OCI-LY7 (cell line): ENCODE data around the gene RAB3C. TPM values are rescaled to one million over a fixed set of nuclear protein-coding genes. Genes with fewer than 3 reads are reported as not detected.

Experiments
- BruUV-seq: library from RNA; stranded (reverse); fragments of 400-500 nt; replicated peaks from 2 replicates; lab custom pipeline; 2021; lab: Mats Ljungman, UMichigan
- CTCF ChIA-PET: fragments of 300-600 bp; sonication (Branson Sonifier 250); formaldehyde crosslinking; loops from one replicate; lab custom pipeline; 2022; ENCODE audit warnings: antibody characterized with exemption; ENCODE audit not compliant: unreplicated experiment; lab: Charles Lee
- POLR2A ChIA-PET: fragments of 300-600 bp; sonication (Branson Sonifier 250); formaldehyde crosslinking; loops from one replicate; lab custom pipeline; 2022; ENCODE audit warnings: antibody characterized with exemption; lab: Charles Lee
- DNase-seq: peaks from one replicate; pipeline ENCODE4 v3.0.0-alpha.2; 2015; ENCODE audit warnings: low spot score
- H2AFZ ChIP-seq: fragments of 200-600 bp; sonication (generic), shearing (Covaris generic); 2 replicates; pipeline ENCODE4 v1.6.1; 2014; ENCODE audit warnings: mild to moderate bottlenecking, antibody characterized with exemption, low read length, moderate library complexity
- H3K27ac ChIP-seq: fragments of 200-600 bp; sonication (generic); 2 replicates; pipeline ENCODE4 v1.5.1; 2014; ENCODE audit warnings: mixed run types, low read depth, mild to moderate bottlenecking, moderate library complexity, low read length, inconsistent platforms; ENCODE audit not compliant: poor library complexity, severe bottlenecking
- H3K36me3 ChIP-seq: fragments of 200-600 bp; sonication (generic); 2 replicates; pipeline ENCODE4 v1.6.1; 2014; ENCODE audit warnings: mild to moderate bottlenecking, antibody characterized with exemption, low read length, moderate library complexity, mixed read lengths; ENCODE audit not compliant: insufficient read depth
- H3K4me1 ChIP-seq: fragments of 200-600 bp; sonication (generic); 2 replicates; pipeline ENCODE4 v1.5.1; 2014; ENCODE audit warnings: mild to moderate bottlenecking, low read length; ENCODE audit not compliant: insufficient read depth, poor library complexity, severe bottlenecking
- H3K4me2 ChIP-seq: fragments of 200-600 bp; sonication (generic); 2 replicates; pipeline ENCODE4 v1.6.1; 2014; ENCODE audit warnings: mild to moderate bottlenecking, low read length
- H3K4me3 ChIP-seq: fragments of 200-600 bp; sonication (generic); 2 replicates; pipeline ENCODE4 v1.5.1; 2014; ENCODE audit warnings: mild to moderate bottlenecking, low read depth, low read length; ENCODE audit not compliant: poor library complexity, severe bottlenecking
- H3K79me2 ChIP-seq: fragments of 200-600 bp; sonication (generic); 2 replicates; pipeline ENCODE4 v1.6.1; 2016; ENCODE audit warnings: low read depth, mild to moderate bottlenecking, low read length, moderate library complexity, mixed read lengths; ENCODE audit not compliant: insufficient read depth
- H3K9me2 ChIP-seq: fragments of 200-600 bp; sonication (generic); 2 replicates; pipeline ENCODE4 v1.6.1; 2016; ENCODE audit warnings: mild to moderate bottlenecking, low read length, mixed read lengths; ENCODE audit not compliant: insufficient read depth
- H3K9me3 ChIP-seq: fragments of 200-600 bp; sonication (generic); 2 replicates; pipeline ENCODE4 v1.6.1; 2014; ENCODE audit warnings: mild to moderate bottlenecking, mixed run types, low read length, mixed read lengths
- H4K20me1 ChIP-seq: fragments of 200-600 bp; sonication (generic); 2 replicates; pipeline ENCODE4 v1.6.1; 2014; ENCODE audit warnings: mild to moderate bottlenecking, antibody characterized with exemption, low read length, moderate library complexity, mixed read lengths; ENCODE audit not compliant: insufficient read depth
- CTCF ChIP-seq: fragments of 200-600 bp; sonication (generic); conservative IDR thresholded peaks from 2 replicates; pipeline ENCODE4 v1.5.1; 2014; ENCODE audit warnings: mild to moderate bottlenecking, antibody characterized with exemption, low read length, moderate library complexity, mixed read lengths
- EZH2phosphoT487 ChIP-seq: fragments of 200-600 bp; sonication (generic); IDR thresholded peaks from 2 replicates; pipeline ENCODE4 v1.6.1; 2018; ENCODE audit warnings: low read depth, borderline replicate concordance, mild to moderate bottlenecking, mixed run types, antibody characterized with exemption, low read length, moderate library complexity, mixed read lengths
- intact Hi-C: fragments of 100-400 bp; cut with micrococcal nuclease; formaldehyde crosslinking; loops from one replicate; pipeline ENCODE4 v1.10.0; 2022; ENCODE audit not compliant: unreplicated experiment
- total RNA-seq, 2 experiments: library from RNA; depleted of rRNA in 1 of 2; stranded (reverse); fragments of >200 nt in 1 of 2; shearing (Covaris generic) in 1 of 2; gene quantifications; 2 replicates each; pipeline ENCODE4 v1.2.3, GENCODE V29; 2014 to 2022

RAB3C gene
- total RNA-seq, 2 experiments from 2014 or later, result not detected

DNA sequence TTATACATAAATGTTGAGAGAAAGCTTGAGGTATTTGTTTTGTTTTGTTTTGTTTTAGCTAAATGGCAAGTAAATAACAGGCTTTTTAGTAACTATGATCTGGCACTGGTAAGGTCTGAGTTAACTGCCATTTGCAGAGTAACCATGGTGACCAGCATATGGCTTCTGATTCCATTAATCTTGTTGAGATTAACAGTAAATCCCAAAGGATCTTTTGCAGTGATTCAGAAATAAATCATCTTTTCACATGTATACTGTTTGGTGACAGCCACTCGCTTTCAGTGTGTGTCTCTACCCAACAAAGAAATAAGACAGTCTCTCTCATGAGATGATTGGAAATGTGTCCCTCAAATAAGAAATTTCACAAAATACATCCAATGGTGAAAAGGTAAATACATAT is 235.6 kb downstream of the RAB3C start:
- no TSS peak for BruUV-seq
- no peak overlapping the region for H2AFZ ChIP-seq
- no peak overlapping the region for H3K4me2 ChIP-seq
- ChIA-PET CTCF (no interaction called here), POLR2A (interaction anchor here (0.6 kb wide), 1 partner anchor 25 kb away, joined by 5 read pairs; no protein-coding TSS in a partner anchor)
- H3K9me3 ChIP-seq, result no peaks in the 10 kb centered on the region
- H3K9me2 ChIP-seq, result no peaks in the 10 kb centered on the region
- no peak overlapping the region for H3K4me3 ChIP-seq
- no peak for DNase-seq
- TF ChIP-seq CTCF, result no peak
- TF ChIP-seq EZH2phosphoT487, result no peak
- intact Hi-C loops, result no loop called here
- H3K79me2 ChIP-seq, result no peaks in the 10 kb centered on the region
- H4K20me1 ChIP-seq, result no peaks in the 10 kb centered on the region; the same call in 1 of the 2 replicates
- H3K4me1 ChIP-seq, result no peaks in the 10 kb centered on the region
- no peaks in the 10 kb centered on the region for H3K36me3 ChIP-seq
- no peak overlapping the region for H3K27ac ChIP-seq

GRCh38 chr5:58825441-58825840 is 242.6 kb downstream of the RAB3C start:
- ChIA-PET CTCF (no interaction called here), POLR2A (interaction anchor here (0.8 to 1.0 kb wide), 3 partner anchors 17 to 61 kb away, joined by 3 to 4 read pairs (median 3); no protein-coding TSS in a partner anchor)
- intact Hi-C loops, result no loop called here
- no TSS peak for BruUV-seq
- no peaks in the 10 kb centered on the region for H3K36me3 ChIP-seq
- H3K4me1 ChIP-seq, result no peaks in the 10 kb centered on the region
- no peak overlapping the region for H3K4me3 ChIP-seq
- no peaks in the 10 kb centered on the region for H4K20me1 ChIP-seq
- no peak overlapping the region for H2AFZ ChIP-seq
- no peaks in the 10 kb centered on the region for H3K9me3 ChIP-seq
- no peak overlapping the region for H3K4me2 ChIP-seq
- TF ChIP-seq EZH2phosphoT487 (no peak), CTCF (no peak)
- no peaks in the 10 kb centered on the region for H3K9me2 ChIP-seq
- H3K79me2 ChIP-seq, result no peaks in the 10 kb centered on the region
- H3K27ac ChIP-seq, result no peak overlapping the region
- no peak for DNase-seq

DNA sequence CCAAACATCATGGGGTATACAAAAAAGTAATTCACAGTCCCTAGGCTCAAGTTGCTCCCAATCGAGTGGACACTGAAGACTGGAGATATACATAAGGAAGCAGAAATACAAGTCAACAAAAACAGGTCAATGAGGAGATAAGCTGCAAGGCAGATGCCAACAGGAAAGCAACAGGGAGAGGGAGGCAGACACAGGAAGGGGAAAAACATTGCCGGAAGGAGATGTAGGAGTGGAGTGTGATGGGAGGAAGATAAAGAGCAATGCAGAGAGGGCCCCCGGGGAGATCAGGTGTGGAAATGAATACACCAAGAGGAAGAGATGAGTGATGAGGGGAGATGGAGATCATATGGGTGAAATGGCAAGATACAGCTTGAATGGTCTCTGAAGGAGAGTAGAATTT is 243.0 kb downstream of the RAB3C start:
- no peak overlapping the region for H3K4me2 ChIP-seq
- H4K20me1 ChIP-seq, result no peaks in the 10 kb centered on the region
- H3K4me1 ChIP-seq, result no peaks in the 10 kb centered on the region
- intact Hi-C loops, result no loop called here
- BruUV-seq, result no TSS peak
- H3K9me2 ChIP-seq, result no peaks in the 10 kb centered on the region
- TF ChIP-seq CTCF, result no peak
- TF ChIP-seq EZH2phosphoT487, result no peak
- no peak overlapping the region for H3K27ac ChIP-seq
- H3K9me3 ChIP-seq, result no peaks in the 10 kb centered on the region
- CTCF ChIA-PET, result no interaction called here
- no peaks in the 10 kb centered on the region for H3K79me2 ChIP-seq
- no peak overlapping the region for H3K4me3 ChIP-seq
- no peaks in the 10 kb centered on the region for H3K36me3 ChIP-seq
- DNase-seq, result no peak
- POLR2A ChIA-PET, result interaction anchor here (1.0 kb wide), 2 partner anchors 17 to 27 kb away, joined by 3 to 4 read pairs; no protein-coding TSS in a partner anchor
- no peak overlapping the region for H2AFZ ChIP-seq
